Activated naive CD4-positive, alpha-beta T cell (primary cell): ENCODE measurements around the gene PRCD.
"Not testable (repeated sequence)": the region's sequence is repeated elsewhere in the genome, so short reads cannot be mapped to it uniquely, and the experiment has no call there.

Source experiments
- DNase-seq, 4 experiments: peaks; one replicate each; lab custom pipeline; 2025; lab: John Stamatoyannopoulos, UW

Gene PRCD

DNA sequence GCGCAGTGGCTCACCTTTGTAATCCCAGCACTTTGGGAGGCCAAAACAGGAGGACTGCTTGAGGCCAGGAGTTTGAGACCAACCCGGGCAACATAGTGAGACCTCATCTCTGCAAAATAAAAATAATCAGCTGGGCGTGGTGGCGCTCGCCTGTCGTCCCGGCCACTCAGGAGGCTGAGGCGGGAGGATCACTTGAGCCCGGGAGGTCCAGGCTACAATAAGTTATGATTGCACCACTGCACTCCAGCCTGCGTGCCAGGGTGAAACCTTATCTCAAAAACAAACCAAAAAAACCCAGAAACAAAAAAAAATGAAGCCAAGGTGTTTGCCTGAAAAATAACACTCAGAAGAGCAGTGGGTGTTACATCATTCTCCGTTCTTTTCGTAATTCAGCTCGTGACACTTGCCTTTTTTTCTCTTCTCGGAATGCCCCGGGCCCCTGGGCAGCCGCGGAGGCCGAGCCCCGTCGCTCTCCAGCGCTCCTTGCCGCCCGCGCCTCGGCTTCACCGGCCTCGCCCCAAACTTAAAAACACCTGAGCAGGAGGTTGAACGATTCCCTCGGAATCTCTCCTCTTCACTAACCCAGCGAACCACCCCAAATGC, 17.0 kb downstream of the PRCD start:
- DNase-seq: peak in 1 of 4 experiments; percentile 43

DNA sequence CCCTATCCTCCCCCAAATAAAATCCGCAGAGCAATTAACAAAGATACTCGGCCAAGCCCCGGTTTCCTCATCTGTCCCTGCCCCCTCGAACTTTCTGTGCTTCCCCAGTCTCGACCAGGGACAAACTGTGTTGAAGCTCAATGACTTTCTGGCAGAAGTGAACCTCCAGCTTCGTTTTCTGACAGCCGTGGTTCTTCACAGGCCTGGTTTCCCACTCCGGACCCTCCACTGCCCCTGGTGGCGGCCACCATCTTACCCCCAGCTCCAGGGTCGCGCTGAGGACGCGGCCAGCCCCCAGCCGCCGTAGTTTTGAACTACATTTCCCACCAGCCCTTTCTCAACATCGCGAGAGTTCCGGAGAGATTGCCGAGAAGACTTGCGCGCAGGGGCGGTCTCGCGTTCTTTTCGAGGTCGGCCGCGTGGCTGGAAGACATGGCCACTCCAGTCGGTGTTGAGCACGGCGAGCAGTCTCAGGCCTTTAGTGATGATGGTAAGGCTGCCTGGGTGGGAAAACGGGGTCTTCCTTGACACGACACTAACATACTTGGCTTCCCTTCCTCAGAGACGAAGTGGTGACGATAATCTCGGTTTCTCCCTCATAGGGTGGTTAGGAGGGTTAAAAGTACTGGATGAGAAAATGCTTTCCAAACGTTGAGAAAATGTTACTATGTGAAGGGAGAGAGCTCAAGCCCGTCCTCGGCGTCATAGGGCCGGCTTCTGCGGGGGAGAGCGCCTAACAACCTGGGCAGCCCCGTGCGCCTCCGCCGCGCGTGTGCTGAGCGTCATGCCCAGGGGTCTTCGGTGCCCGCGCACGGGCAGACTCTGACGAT, 17.7 kb downstream of the PRCD start:
- DNase-seq: peak; percentile 78 to 85 (median 80)

DNA sequence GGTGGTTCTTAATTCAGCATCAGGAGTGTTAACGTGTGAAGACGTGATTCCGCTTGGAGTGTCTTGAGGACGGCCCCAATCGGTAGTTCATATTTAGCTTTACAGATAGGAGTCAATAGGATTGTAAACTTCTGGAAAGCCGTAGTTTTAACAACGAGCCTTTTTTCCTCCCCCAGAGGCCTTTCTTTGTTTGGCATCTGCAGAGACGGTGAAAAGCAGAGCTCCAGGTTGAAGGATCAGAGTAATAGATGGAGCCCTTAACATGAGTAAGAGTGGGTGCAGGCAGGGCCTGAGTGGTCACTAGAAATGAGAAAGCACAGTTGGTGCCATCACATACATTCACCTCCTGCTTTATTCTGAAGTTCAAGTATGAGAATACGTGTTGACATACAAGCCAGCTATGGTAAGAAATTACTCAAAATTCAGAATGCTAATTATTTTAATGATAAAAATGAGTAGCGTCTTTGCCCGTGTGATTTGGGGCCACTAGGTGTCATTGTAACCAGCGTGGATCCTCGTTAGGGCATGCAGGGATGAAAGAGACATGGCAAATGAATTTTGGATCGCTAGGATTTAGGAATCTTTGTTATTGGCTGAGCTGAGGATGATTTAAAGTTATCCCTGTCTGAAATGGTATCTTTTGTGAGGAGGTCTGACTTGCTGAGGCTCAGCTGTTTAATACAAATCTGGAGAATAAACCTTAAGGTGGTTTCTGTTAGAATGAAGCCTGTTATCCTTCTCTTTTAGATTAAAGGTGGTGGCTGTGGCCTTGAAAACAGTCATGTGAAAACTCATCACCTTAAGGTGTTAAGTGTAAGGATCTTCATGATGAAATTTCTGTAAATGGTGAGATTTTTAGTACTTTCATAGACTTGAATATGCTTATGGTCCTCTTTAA, 18.6 kb downstream of the PRCD start:
- no peak for DNase-seq

DNA sequence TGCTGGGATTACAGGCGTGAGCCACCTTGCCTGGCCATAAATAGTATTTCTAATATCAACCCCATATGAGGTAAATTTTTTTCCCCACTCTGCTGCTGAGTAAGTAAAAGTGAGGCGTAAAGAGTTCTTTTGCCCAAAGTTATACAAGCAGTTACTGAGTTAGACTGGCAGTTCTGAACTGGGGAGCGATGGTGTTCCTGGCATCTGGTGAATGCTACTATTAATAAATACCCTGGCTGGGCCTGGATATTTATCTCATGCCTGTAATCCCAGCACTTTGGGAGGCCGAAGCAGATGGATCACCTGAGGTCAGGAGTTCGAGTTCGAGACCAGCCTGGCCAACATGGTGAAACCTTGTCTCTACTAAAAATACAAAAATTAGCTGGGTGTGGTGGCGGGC, 19.6 kb downstream of the PRCD start:
- not testable (repeated sequence) for DNase-seq

DNA sequence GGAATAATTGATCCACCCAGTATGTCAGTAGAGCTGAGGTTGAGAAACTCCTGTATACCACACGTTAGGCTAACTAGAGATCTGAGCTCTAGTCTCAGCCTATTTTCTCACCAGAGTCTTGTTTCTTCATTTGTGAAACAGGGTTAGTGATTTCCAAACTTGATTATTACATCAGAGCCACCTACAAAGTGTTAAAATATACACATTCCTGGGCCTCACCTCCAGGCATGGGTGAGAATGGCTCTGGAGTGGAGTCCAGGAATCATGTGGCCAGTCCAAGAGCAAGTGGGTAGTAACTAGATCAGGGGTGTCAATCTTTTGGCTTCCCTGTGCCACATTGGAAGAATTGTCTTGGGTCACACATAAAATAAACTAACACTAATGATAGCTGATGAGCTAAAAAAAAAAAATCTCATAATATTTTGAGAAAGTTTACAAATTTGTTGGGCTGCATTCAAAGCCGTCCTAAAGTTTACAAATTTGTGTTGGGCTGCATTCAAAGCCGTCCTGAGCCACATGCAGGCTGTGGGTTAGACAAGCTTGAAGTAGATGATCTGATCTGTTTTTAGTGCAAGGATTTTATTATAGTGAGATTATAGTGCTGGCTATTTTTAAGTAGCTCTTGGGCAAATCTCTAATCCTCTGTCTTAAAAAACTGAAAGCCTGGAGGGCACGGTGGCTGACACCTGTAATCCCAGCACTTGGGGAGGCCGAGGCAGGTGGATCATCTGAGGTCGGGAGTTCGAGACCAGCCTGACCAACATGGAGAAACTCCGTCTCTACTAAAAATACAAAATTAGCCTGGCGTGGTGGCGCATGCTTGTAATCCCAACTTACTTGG, 20.4 kb downstream of the PRCD start:
- no peak for DNase-seq

DNA sequence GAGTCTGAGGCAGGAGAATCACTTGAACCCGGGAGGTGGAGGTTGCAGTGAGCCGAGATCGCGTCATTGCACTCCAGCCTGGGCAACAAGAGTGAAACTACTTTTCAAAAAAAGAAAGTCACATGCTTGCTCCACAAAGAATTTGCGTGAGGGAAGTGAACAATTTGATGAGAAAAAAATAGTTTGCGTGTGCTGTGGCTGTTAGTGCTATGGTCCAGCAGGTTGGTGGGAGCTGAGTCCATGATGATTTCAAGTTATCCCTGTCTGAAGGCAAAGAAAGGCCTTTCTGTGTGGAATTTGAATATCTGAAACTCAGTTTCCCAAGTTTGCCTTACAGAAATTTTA, 21.0 kb downstream of the PRCD start:
- DNase-seq: no peak

DNA sequence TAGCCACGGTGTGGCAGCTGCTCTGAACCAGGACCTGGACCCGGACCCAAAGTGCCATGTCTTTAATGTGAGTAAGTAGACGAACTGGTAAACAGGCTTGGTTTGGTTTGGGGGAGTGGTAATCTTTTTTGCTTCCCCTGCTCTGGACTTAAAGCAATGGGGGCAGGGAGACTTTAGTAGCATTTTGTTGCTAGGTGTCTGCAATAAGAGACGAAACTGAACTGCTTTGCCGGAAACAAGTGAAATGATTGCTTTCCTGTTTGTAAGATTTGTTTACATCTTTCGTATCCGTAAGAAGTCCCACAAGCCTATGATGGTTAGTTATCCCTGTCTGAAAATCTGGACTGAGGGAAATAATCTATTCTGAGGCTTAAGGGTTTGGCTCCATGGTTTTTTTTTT, 21.5 kb downstream of the PRCD start:
- no peak for DNase-seq

DNA sequence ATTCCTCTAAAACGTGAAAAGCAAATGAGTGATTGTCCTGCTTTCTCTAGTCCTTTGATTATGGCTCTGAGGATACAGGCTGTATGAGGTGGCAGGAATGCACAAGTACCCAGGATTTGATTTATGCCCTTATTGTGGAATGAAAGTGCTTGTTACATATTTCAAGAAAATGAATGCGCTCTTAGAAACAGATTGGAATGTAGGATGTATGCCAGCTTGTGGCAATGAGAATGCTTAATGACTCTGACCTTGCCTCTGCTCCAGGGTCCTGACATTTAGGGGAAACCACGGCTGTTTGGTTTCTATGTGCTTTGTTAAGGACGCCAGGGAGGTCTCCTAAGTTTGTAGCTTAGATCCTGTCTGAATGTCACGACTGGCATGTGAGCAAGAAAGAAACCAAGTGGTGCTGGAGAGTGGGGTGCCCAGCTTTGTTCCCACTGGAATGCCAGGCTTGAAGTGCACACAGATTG, 22.0 kb downstream of the PRCD start:
- no peak for DNase-seq

DNA sequence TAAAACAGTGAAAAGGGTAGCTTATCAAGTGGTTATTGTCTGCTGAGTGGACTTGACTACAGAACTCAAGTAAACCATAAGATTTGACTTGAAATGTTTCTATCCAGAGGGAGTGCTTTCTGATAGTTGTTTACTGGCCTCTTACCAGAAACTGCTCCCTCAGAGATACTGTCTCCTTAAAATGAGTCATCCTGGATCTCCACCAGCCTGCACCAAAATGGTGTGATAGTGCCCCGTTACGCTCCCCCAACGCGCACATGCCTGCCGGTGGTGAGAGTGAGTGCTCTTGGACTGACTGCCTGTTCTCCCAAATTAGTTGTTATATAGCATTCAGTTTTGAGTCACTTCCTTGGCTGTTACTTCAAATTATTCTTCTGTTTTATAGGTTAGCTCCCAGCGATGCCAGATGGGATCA, 22.9 kb downstream of the PRCD start:
- no peak for DNase-seq

DNA sequence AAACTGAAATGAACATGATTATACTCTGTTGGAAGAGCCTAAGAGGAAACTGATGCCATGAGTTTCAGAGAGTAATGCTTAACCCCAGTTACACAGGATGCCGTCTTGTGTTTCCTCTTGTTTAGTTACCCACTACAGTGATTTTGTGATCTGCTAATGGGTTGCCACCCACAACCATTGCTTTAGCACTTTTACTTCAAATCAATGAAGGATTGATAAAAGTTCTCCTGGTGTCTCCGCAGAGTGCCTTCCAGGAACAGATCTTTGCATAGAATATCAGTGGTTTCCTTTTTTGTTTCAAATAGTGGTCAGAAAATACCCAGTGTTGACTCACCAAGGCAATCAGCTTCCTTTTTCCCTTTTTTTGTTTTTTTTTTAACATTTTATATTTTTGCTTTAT, 23.5 kb downstream of the PRCD start:
- DNase-seq: not testable (repeated sequence)

DNA sequence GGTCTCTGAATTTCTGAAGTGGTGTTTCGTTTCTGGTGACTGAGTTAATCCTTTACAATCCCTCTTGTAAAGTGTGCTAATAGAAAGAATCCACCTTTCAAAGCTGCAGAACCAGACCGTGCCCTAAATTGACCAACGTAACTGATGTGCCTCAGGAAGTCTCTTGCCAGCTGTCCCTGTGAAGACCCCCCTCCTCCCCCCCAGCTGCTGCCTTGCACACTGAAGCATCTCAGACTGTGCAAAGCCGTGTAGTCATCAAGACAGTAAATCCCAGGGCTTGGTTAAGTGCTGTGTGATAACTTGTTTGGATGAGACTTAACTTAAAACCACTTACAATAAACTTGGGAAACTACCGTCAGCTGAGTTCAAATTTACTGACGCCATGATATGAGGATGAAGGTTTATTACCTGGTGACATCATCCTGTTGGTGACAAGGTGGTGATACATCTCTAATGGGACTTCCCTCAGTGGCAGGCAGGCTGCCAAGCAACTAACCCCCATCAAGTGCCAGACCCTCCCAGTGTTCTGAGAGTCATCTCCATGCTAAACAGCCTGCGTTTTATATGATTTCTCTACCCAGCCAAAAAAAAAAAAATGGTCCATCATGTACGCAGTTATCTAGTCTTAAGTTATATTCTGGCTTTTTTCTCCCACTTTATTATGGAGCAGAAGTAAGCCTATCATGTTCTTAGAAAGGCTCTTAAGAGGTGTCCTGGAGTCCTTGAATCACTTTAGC, 25.3 kb downstream of the PRCD start:
- DNase-seq: not testable (repeated sequence)

DNA sequence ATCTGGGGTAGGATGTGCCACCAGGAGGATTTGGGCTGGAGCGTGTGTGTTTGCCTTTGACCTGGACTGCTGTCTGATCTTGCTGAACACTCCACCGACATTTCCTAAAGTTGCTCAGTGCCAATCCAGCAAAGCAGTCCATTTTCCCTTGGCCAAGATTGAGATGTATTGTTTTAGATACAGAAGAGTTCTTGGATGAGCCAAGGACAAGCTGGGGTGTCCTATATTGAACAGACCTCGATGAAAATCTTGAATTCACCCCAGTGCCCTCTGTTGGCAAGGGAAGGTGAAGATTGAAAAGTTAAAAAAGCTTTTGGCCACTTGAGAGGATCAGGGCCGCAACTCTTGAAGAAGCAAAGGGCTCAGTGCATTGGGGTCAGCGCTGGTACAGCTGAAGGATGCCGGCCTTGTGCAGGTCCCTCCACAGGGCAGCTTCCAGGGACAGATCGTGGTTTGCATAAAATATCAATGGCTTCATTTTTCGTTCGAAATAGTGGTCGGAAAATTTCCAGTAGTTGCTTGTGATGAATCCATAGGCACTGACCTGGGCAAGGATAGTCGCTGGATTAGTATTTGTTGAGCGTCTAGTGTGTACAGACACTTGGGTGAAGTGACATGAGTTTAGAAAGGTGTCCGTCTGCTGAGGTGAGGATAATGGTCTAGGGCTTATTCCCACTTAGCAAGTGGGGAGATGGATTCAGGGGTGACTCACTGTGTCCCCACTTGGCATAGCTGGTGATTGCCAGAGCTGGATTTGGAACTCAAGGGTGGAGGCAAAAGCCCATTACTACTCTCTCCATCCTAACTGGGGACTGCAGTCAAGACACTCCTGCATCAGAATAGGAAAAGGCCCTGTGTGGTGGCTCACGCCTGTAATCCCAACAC, 26.1 kb downstream of the PRCD start:
- no peak for DNase-seq

DNA sequence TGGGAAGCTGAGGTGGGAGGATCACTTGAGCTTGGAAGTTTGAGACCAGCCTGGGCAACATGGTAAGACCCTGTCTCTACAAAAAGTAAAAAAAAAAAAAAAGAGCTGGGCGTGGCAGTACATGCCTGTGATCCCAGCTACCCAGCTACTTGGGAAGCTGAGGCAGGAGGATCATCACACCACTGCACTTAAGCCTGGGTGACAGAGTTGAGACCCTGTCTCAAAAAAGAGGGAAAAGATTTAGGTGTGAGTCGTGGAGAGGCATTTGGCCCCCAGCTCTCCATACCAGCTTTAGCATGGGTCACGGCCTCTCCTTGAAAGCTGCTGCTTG, 26.7 kb downstream of the PRCD start:
- no peak for DNase-seq

DNA sequence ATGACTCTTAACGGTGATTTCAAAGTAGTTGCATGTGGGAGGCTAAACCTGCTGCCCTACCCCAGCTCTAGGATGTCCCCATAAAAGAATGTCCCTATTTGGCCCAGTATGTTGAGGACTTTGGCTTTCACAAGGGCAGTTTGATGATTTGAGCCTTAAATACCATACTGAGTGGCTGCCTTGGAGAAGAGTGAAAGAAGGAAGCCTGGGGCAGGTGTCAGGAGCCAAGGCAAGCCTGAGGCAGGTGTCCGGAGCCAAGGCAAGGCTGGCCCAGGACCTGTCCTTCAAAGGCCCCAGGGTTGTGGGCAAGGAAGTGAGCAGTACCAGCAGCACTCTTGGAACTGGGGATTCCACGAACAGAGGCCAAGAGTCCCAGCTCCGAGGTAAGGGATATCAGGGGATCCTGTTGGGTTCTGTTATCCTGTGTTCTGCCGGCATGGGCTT, 27.2 kb downstream of the PRCD start:
- no peak for DNase-seq

DNA sequence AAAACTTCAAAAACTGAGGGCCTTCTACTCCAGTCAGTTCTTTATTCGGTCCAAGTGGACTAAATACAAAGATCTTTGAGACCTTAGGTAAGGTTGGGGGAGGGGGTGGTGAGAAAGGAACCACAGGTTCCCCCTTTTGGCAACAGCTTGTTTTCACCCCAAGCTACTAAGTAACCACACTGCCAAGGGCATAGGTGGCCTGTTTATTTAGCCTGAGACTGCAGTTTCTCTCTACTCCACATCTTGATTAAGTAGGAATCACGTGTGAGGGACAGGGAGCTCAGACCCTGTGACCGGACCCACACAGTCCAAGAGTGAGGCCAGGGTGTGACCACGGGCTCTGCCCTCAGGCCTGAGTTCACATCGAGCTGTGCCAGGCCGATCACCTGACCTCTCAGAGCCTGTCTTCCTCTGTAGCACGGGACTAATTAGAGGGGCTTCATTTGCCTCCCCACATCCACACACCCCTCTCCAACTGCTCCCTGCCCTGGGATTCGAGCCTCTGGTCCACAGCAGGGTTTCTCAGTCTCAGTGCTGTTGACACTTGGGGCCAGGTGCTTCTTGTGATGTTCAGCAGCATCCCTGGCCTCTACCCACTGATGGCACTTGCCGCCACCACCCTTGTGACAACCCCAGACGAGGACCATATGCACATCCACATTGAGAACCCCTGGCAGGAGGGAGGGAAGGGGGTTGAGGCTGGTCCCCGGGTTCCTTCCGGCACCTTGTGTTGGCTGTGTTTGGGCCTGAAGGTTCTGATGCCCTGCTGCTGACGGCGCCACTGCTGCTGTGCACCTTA, 28.0 kb downstream of the PRCD start:
- DNase-seq: no peak

DNA sequence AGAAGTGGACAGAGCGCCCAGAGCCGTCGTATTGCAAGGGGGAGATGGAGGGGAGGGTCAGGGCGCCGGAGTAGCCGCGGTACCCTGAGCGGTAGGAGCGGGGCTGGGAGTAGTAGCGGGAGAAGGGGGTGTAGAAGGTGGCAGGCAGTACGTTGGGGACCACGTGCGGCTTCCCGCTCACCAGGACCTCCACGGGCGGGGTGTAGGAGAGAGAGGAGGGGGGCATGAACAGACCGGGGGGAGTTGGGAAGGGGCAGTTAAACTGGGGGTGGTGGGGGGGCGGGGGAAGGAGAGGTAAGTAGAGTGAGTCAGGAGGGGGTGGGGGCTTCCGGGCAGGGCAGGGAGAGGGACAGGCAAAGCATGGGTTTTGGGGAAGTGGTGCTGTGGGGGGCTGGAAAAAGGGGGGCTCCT, 29.0 kb downstream of the PRCD start:
- DNase-seq: no peak

DNA sequence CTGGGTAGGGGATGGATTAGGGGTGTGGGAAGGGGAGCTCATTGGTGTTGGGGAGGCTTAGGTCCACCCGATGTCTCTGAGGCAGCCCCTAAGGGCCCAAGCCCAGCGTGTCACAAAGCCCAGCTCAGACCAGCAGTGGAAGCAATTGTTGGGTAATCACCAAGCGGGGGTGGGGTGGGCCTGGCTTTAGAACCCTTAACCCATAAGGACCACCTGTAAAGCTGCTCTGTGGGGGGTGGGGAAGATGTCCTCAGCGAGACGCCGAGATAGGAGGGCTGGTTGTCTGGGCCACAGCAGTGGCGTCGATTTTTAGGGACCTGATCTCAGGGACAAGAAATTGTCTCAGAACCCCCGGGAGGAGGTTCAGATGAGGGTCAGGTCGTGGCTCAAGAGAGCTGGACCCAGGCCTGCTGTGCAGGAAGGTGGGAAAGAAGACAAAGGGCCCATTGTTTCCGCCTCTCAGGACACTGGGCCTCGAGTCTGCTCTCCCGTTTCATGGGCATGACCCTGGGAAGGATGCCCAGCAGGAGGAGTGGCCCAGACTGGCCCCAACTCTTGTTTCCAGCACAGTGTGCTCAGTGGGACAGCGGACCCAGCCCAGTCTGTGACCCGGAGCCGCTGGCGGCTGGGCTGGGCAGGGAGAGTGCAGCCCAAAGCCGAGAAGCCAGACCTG, 29.9 kb downstream of the PRCD start:
- DNase-seq: no peak

DNA sequence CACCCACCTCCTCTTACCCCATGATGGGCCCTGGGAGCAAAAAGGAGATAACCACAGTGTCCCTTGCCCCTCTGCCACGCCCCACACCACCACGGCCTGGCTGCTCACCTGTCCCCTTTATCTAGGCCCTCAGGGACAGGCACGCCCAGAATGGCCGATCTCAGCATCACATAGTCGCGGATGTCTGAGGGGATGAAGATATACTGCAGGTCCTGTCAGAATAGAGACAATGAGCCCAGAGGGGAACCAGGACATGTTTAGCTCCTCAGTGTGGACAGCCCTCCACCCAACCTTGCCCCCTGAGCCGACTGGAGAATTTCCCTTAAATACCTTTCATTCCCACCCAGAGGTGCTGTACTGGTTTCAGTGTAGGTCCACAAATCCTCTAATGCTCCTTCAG, 30.6 kb downstream of the PRCD start:
- no peak for DNase-seq
